HepG2 (cell line): ENCODE results near the gene NPHS1. TPM values are rescaled to one million over a fixed set of nuclear protein-coding genes. Genes with fewer than 3 reads are reported as not detected.

Source experiments
- ATF4 ChIP-seq, 2 experiments: fragments of 450-650 bp in 1 of 2; sonication (generic) in 1 of 2; formaldehyde crosslinking; IDR thresholded peaks; 2 replicates each; pipeline versions ENCODE4 v1.5.0 to v1.8.0; 2020 to 2022; ENCODE audit warnings: mild to moderate bottlenecking in 1 of 2, missing genetic modification reagents in 1 of 2
- GLMP ChIP-seq: sonication (generic); formaldehyde crosslinking; IDR thresholded peaks from 2 replicates; pipeline ENCODE4 v1.9.0; 2021; ENCODE audit warnings: missing genetic modification reagents, mild to moderate bottlenecking, borderline replicate concordance
- NR1H2 ChIP-seq: sonication (generic); formaldehyde crosslinking; IDR thresholded peaks from 2 replicates; pipeline ENCODE4 v1.8.1; 2022; ENCODE audit warnings: low read depth, missing genetic modification reagents, borderline replicate concordance
- STAG1 ChIP-seq: sonication (generic); formaldehyde crosslinking; IDR thresholded peaks from 2 replicates; pipeline ENCODE4 v1.4.0; 2020; ENCODE audit warnings: missing genetic modification reagents
- ZNF331 ChIP-seq: sonication (generic); formaldehyde crosslinking; IDR thresholded peaks from 2 replicates; pipeline ENCODE4 v1.4.0; 2020; ENCODE audit warnings: missing genetic modification reagents
- ZNF367 ChIP-seq: sonication (generic); formaldehyde crosslinking; IDR thresholded peaks from 2 replicates; pipeline ENCODE4 v1.4.0; 2020; ENCODE audit warnings: missing genetic modification reagents, borderline replicate concordance
- ZNF687 ChIP-seq: sonication (generic); formaldehyde crosslinking; IDR thresholded peaks from 2 replicates; pipeline ENCODE4 v1.5.1; 2020; ENCODE audit warnings: mild to moderate bottlenecking, missing genetic modification reagents, moderate library complexity
- ZSCAN20 ChIP-seq: sonication (generic); formaldehyde crosslinking; IDR thresholded peaks from 2 replicates; pipeline ENCODE4 v1.4.0; 2020; ENCODE audit warnings: missing genetic modification reagents, mild to moderate bottlenecking, borderline replicate concordance
- polyA plus RNA-seq, 8 experiments: library from polyadenylated mRNA; depleted of rRNA in 3 of 8; stranded (reverse) in 7 of 8; unstranded in 1 of 8; fragments of >200 nt; fragmentation: Illumina TruSeq in 4 of 8; extraction: Trizol in 4 of 8; gene quantifications; 2 replicates each; pipeline versions ENCODE4 v1.2.1 to v1.2.3, GENCODE V29; 2011 to 2016; ENCODE audit warnings: low read depth in 4 of 8, missing spikeins in 1 of 8, mixed read lengths in 1 of 8; ENCODE audit not compliant: insufficient read depth in 1 of 8
- total RNA-seq, 5 experiments: library from RNA; depleted of rRNA; stranded (reverse); fragments of >200 nt; fragmentation: Illumina TruSeq; extraction: Trizol; gene quantifications; 2 replicates each; pipeline ENCODE4 v1.2.3, GENCODE V29; 2016; ENCODE audit warnings: low read depth in 1 of 5
- TF ChIP-seq, protein P1 (sequence below): sonication (generic); formaldehyde crosslinking; IDR thresholded peaks from 2 replicates; pipeline ENCODE4 v1.4.0; 2020; ENCODE audit warnings: mild to moderate bottlenecking, missing genetic modification reagents
- TF ChIP-seq, protein P2 (sequence below): sonication (generic); formaldehyde crosslinking; IDR thresholded peaks from 2 replicates; pipeline ENCODE4 v1.5.1; 2020; ENCODE audit warnings: missing genetic modification reagents, mild to moderate bottlenecking, borderline replicate concordance
- TF ChIP-seq, protein P3 (sequence below): sonication (generic); formaldehyde crosslinking; conservative IDR thresholded peaks from 2 replicates; pipeline ENCODE4 v1.4.0; 2020; ENCODE audit warnings: missing genetic modification reagents

The NPHS1 gene
- total and polyA plus RNA-seq, 2 of the 13 experiments (the other 11 are each of a cell fraction or from before 2014, with no cell fraction given) = not detected

DNA sequence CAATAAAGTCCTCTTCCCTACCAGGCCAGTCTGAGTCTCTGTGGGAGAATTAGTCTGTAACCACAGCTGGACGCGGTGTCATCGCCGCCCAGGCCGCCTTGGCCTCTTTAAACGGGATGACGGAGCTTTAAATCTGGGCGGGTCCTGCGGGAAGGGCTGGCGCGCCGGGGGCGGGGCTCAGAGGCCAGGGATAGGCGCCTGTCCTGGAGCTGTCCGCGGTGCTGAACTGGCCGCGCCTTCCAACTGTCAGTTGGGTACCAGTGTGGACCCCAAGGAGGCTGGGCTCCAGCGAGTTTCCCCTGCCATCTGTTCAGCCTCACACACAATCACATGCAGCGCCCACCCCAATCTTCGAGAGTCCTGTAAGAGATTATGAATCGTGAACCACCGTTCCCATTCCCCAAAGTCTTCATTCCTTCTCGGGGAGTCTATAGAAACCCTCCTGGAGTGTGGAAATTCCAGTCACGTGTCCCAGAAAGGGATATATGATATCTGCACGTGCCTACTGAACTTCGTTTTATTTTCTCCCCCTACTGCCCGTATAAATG is 27.5 kb upstream of the NPHS1 start (continued):
- TF ChIP-seq, protein P1, sequence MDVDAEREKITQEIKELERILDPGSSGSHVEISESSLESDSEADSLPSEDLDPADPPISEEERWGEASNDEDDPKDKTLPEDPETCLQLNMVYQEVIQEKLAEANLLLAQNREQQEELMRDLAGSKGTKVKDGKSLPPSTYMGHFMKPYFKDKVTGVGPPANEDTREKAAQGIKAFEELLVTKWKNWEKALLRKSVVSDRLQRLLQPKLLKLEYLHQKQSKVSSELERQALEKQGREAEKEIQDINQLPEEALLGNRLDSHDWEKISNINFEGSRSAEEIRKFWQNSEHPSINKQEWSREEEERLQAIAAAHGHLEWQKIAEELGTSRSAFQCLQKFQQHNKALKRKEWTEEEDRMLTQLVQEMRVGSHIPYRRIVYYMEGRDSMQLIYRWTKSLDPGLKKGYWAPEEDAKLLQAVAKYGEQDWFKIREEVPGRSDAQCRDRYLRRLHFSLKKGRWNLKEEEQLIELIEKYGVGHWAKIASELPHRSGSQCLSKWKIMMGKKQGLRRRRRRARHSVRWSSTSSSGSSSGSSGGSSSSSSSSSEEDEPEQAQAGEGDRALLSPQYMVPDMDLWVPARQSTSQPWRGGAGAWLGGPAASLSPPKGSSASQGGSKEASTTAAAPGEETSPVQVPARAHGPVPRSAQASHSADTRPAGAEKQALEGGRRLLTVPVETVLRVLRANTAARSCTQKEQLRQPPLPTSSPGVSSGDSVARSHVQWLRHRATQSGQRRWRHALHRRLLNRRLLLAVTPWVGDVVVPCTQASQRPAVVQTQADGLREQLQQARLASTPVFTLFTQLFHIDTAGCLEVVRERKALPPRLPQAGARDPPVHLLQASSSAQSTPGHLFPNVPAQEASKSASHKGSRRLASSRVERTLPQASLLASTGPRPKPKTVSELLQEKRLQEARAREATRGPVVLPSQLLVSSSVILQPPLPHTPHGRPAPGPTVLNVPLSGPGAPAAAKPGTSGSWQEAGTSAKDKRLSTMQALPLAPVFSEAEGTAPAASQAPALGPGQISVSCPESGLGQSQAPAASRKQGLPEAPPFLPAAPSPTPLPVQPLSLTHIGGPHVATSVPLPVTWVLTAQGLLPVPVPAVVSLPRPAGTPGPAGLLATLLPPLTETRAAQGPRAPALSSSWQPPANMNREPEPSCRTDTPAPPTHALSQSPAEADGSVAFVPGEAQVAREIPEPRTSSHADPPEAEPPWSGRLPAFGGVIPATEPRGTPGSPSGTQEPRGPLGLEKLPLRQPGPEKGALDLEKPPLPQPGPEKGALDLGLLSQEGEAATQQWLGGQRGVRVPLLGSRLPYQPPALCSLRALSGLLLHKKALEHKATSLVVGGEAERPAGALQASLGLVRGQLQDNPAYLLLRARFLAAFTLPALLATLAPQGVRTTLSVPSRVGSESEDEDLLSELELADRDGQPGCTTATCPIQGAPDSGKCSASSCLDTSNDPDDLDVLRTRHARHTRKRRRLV (CRISPR knock-in tag) = 0 out of 2 replicates have a peak, but pooled peaks have one; percentile 46
- TF ChIP-seq GLMP (CRISPR knock-in tag) = 0 out of 2 replicates have a peak, but pooled peaks have one; percentile 55
- peak; percentile 92 for TF ChIP-seq ZNF331 (CRISPR knock-in tag)
- 0 out of 2 replicates have a peak, but pooled peaks have one; percentile 77 for TF ChIP-seq NR1H2 (CRISPR knock-in tag)
- peak; percentile 70 for TF ChIP-seq ZNF687 (CRISPR knock-in tag)
- TF ChIP-seq ATF4 (CRISPR knock-in tag; IDR thresholded peaks at IDR 0.05) = peak in 1 of 2 experiments; percentile 54; a peak in 1 of 4 replicates
- TF ChIP-seq, protein P2, sequence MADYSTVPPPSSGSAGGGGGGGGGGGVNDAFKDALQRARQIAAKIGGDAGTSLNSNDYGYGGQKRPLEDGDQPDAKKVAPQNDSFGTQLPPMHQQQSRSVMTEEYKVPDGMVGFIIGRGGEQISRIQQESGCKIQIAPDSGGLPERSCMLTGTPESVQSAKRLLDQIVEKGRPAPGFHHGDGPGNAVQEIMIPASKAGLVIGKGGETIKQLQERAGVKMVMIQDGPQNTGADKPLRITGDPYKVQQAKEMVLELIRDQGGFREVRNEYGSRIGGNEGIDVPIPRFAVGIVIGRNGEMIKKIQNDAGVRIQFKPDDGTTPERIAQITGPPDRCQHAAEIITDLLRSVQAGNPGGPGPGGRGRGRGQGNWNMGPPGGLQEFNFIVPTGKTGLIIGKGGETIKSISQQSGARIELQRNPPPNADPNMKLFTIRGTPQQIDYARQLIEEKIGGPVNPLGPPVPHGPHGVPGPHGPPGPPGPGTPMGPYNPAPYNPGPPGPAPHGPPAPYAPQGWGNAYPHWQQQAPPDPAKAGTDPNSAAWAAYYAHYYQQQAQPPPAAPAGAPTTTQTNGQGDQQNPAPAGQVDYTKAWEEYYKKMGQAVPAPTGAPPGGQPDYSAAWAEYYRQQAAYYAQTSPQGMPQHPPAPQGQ = no peak
- peak; percentile 36; the same call in 1 of the 2 replicates for TF ChIP-seq STAG1 (CRISPR knock-in tag)
- TF ChIP-seq ZSCAN20 (CRISPR knock-in tag) = peak; percentile 96
- TF ChIP-seq ZNF367 = peak; percentile 95
- TF ChIP-seq, protein P3, sequence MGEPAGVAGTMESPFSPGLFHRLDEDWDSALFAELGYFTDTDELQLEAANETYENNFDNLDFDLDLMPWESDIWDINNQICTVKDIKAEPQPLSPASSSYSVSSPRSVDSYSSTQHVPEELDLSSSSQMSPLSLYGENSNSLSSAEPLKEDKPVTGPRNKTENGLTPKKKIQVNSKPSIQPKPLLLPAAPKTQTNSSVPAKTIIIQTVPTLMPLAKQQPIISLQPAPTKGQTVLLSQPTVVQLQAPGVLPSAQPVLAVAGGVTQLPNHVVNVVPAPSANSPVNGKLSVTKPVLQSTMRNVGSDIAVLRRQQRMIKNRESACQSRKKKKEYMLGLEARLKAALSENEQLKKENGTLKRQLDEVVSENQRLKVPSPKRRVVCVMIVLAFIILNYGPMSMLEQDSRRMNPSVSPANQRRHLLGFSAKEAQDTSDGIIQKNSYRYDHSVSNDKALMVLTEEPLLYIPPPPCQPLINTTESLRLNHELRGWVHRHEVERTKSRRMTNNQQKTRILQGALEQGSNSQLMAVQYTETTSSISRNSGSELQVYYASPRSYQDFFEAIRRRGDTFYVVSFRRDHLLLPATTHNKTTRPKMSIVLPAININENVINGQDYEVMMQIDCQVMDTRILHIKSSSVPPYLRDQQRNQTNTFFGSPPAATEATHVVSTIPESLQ (CRISPR knock-in tag) = peak; percentile 96; the same call in 1 of the 2 replicates
